Type B pancreatic cell (in vitro differentiated cells): ENCODE measurements around the gene BPIFA1. TPM values are rescaled to one million over a fixed set of nuclear protein-coding genes. Genes with fewer than 3 reads are reported as not detected.

Experiments used
- DNase-seq: peaks from one replicate; pipeline ENCODE4 v3.0.0; 2021; ENCODE audit warnings: mixed read lengths; ENCODE audit not compliant: unreplicated experiment; ENCODE audit errors: extremely low spot score
- H3K27ac Mint-ChIP-seq: 2 replicates; pipeline ENCODE4 v1.8.0; 2021; ENCODE audit warnings: mild to moderate bottlenecking, mixed read lengths
- H3K27me3 Mint-ChIP-seq: 2 replicates; pipeline ENCODE4 v1.8.0; 2021; ENCODE audit warnings: mixed read lengths
- H3K36me3 Mint-ChIP-seq: 2 replicates; pipeline ENCODE4 v1.8.0; 2021; ENCODE audit warnings: mixed read lengths
- H3K4me1 Mint-ChIP-seq: one replicate; pipeline ENCODE4 v1.8.0; 2021; ENCODE audit warnings: mixed read lengths; ENCODE audit not compliant: unreplicated experiment
- H3K4me3 Mint-ChIP-seq: 2 replicates; pipeline ENCODE4 v1.8.0; 2021; ENCODE audit warnings: mild to moderate bottlenecking, mixed read lengths
- H3K9me3 Mint-ChIP-seq: 2 replicates; pipeline ENCODE4 v1.8.0; 2021; ENCODE audit warnings: mixed read lengths
- CTCF ChIP-seq: fragments of 200-600 bp; sonication (generic); conservative IDR thresholded peaks from 2 replicates; pipeline ENCODE4 v1.5.0; 2021; ENCODE audit warnings: antibody characterized with exemption, mild to moderate bottlenecking
- total RNA-seq: library from RNA; stranded (reverse); gene quantifications from 2 replicates; pipeline ENCODE4 v1.2.1, GENCODE V29; 2021; ENCODE audit warnings: low replicate concordance

Gene BPIFA1
- total RNA-seq, 1 donor from 2014 or later, result 0.97 TPM

- Mint-ChIP-seq H3K9me3 (no peaks in the 10 kb centered on the region), H3K27ac (no peak overlapping the region), H3K27me3 (peaks cover 38% of the 10 kb centered on the region), H3K4me1 (no peaks in the 10 kb centered on the region), H3K36me3 (no peaks in the 10 kb centered on the region), H3K4me3 (no peak overlapping the region)
- DNase-seq, result no peak
- TF ChIP-seq CTCF, result no peak
Observed at GRCh38 chr20:33239418-33239817, 3.6 kb downstream of the BPIFA1 start.

- Mint-ChIP-seq H3K4me3 (no peak overlapping the region), H3K36me3 (no peaks in the 10 kb centered on the region), H3K27ac (no peak overlapping the region), H3K27me3 (peaks cover 39% of the 10 kb centered on the region), H3K4me1 (no peaks in the 10 kb centered on the region), H3K9me3 (no peaks in the 10 kb centered on the region)
- TF ChIP-seq CTCF, result no peak
- DNase-seq, result no peak
Observed at GRCh38 chr20:33239979-33240736, 4.4 kb downstream of the BPIFA1 start.

DNA sequence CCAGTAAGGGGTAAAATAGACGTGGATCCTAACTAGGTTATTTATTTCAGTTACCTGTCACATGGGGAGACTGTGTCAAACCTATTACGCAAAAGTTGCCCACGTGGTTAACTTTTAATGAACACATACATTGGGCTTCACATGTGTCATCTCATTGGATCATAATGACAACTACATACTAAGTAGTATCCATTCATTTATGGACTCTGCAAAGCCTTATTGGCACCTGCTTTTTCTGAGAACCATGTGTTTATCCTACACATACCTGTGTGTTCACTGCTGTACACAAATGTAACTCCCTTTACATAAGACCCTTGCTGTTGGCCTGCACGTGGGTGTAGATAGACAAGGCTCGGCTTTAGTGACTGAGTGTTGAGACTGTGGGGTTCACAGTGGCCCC lies 5.1 kb downstream of the BPIFA1 start:
- Mint-ChIP-seq H3K36me3 (no peaks in the 10 kb centered on the region), H3K4me3 (no peak overlapping the region), H3K27ac (no peak overlapping the region), H3K4me1 (no peaks in the 10 kb centered on the region), H3K9me3 (no peaks in the 10 kb centered on the region), H3K27me3 (peaks cover 34% of the 10 kb centered on the region)
- TF ChIP-seq CTCF, result no peak
- no peak for DNase-seq

DNA sequence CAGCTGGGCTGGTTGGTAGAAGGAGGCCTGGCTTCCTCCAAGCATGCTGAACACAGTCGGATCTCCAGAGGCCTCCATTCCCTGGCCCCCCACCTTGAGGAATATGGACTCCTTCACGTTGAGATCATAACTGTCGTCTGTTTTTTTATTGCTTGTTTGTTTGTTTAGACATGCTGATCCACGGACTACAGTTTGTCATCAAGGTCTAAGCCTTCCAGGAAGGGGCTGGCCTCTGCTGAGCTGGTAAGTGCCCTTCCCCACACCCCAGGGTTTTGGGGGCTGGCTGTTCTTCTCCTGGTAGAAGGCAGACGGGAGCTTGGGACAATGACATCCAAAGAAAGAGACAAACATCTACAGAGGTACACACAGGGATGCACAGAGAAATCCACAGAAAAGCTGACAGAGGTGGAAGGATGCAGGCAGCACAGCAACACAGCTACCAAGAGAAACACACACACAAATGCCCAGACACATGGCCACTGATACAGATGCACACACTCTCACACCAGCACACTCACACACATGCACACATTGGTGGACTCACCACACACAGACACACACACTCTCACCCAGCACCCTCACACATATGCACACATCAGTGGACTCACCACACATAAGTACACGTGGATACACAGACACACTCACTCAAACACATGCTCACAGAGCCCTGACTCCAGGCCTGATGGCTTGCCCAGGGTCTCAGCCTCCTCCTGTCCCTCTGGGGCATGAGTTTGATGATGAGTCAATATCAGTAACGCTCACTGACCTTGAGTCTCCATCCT lies 6.7 kb downstream of the BPIFA1 start:
- Mint-ChIP-seq H3K36me3 (no peaks in the 10 kb centered on the region), H3K4me3 (no peak overlapping the region), H3K27ac (no peak overlapping the region), H3K27me3 (peaks cover 22% of the 10 kb centered on the region), H3K4me1 (no peaks in the 10 kb centered on the region), H3K9me3 (no peaks in the 10 kb centered on the region)
- no peak for TF ChIP-seq CTCF
- no peak for DNase-seq

DNA sequence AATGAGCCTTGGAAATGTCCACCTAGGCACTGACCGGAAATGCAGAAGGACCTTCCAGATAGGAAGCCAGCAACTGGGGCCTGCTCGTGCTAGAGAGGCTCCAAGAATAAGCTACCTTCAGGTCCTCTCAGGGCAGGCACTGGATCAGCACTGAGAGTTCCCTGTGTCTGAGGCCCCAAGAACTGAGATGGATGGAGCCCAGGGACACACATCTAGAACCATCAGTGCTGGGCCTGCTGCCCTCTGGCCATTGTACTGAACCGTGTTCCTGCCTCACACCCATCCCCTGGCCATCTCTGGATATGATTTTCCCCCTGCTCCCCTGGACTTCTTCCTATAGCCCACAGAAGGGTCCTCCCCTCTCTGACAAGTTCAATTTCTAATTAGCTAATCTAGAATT lies 10.3 kb downstream of the BPIFA1 start:
- H3K27me3 Mint-ChIP-seq, result peaks cover 12% of the 10 kb centered on the region
- H3K27ac Mint-ChIP-seq, result no peak overlapping the region
- TF ChIP-seq CTCF, result no peak
- H3K9me3 Mint-ChIP-seq, result no peaks in the 10 kb centered on the region
- no peaks in the 10 kb centered on the region for H3K4me1 Mint-ChIP-seq
- no peaks in the 10 kb centered on the region for H3K36me3 Mint-ChIP-seq
- H3K4me3 Mint-ChIP-seq, result no peak overlapping the region
- no peak for DNase-seq
